GM12891 (cell line): Measurements from ENCODE around the gene CYBC1.

Experiments used
- DNase-seq: peaks from one replicate; pipeline ENCODE4 v3.0.0; 2011; ENCODE audit warnings: low spot score; ENCODE audit not compliant: insufficient read length
- FAIRE-seq: peaks from 2 replicates; lab custom pipeline; 2011; peaks lifted over from hg19 to GRCh38; lab: Jason Lieb, UNC
- PAX5 ChIP-seq: IDR thresholded peaks from 2 replicates; pipeline ENCODE4 v1.6.1; 2011; ENCODE audit warnings: low read length, moderate library complexity, mild to moderate bottlenecking; ENCODE audit not compliant: insufficient read depth, severe bottlenecking
- POLR2A ChIP-seq: IDR thresholded peaks from 2 replicates; pipeline ENCODE4 v1.6.1; 2011; ENCODE audit warnings: low read depth, low read length, control low read depth
- POLR2AphosphoS5 ChIP-seq: IDR thresholded peaks from 2 replicates; pipeline ENCODE4 v1.6.1; 2011; ENCODE audit warnings: low read depth, low read length, control low read depth
- POU2F2 ChIP-seq: IDR thresholded peaks from 2 replicates; pipeline ENCODE4 v1.6.1; 2011; ENCODE audit warnings: low read depth, mild to moderate bottlenecking, control low read depth, low read length, moderate library complexity
- SPI1 ChIP-seq: IDR thresholded peaks from 2 replicates; pipeline ENCODE4 v1.6.1; 2011; ENCODE audit warnings: low read depth, low read length, control low read depth
- TAF1 ChIP-seq: IDR thresholded peaks from 2 replicates; pipeline ENCODE4 v1.6.1; 2011; ENCODE audit warnings: low read depth, low read length, control low read depth

The CYBC1 gene

DNA sequence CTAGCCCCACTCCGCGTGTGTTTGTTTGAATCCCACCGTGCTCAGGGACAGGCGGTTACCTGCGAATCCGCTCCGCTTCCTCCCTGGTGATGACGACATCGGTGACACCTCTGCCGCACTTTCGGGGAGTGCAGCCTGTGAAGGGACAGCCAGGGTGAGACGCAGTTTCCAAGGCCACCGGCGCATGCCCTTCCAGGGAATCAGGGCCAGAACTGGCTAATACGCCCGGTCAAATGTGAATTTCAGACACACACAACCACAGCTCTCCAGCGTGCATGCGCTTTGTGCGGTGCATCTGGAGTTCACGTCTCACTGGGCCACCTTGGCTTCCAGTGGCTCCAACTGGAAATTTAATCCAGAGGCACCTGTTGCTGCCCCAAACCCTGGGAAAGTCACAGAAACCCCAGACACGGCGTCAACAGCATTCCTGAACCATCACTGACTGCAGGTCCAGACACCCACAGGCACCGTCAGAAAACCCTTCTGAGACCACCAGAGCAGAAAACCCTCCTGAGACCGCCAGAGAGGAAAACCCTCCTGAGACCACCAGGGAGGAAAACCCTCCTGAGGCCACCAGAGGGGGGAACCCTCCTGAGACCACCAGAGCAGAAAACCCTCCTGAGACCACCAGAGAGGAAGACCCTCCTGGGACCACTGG is 39.0 kb downstream of the CYBC1 start:
- FAIRE-seq (no peak), DNase-seq (no peak)
- TF ChIP-seq TAF1: no peak
- TF ChIP-seq PAX5: no peak
- TF ChIP-seq POLR2AphosphoS5: no peak
- TF ChIP-seq POLR2A: no peak
- no peak for TF ChIP-seq POU2F2
- TF ChIP-seq SPI1: no peak

DNA sequence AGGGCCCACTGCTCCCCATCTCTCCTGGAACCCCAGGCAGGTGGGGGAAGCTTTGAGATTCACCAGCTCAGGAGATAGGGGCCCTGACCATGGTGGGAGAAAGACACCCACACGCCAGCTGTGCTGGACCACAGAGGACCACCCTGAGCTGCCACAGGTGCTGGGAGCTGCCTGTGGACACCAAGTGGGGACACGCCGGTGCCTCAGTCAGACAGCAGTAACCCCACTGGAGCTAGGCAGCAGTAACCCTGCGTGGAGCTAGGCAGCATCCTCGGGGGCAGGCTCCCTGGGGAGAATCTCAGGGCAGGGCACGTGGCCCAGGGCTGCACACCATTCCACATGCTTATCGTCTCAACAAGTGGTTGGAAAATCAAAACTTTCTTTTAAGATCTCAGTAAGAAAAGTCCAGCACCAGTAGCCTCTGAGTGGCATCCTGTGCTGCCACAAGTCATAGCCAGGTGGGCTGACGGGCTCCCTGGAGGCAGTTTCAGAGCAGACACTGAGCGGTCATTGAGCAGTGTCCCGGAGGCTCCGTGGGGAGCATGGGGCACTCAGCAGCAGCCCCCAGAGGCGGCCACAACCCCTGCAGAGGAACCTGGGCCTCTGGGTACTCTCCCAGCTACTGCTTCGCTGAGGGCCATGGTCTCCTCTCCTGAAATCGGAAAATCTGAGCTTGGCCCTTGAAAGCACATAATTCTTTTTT is 40.4 kb downstream of the CYBC1 start:
- TF ChIP-seq TAF1: no peak
- TF ChIP-seq POU2F2: no peak
- no peak for TF ChIP-seq POLR2AphosphoS5
- no peak for TF ChIP-seq POLR2A
- TF ChIP-seq SPI1: no peak
- no peak for TF ChIP-seq PAX5
- DNase-seq (no peak), FAIRE-seq (no peak)

DNA sequence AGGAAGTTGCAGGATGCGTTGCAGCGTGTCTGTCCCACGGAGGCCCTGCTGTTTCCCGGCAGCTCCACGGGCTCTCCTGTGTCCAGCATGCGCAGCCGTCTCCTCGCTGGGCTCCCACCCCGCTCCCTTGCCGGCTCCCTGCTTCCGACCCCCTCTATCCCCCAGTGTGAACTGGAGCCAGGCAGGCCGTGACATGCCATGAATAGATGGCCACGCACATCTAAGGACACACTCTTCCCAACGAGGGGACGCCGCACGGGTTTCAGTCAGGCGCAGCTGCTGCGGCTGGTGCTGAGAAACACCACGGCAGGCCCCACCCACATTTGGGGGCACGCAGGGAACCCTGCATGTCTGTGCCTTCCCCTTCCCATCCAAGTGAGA is 41.6 kb downstream of the CYBC1 start:
- no peak for FAIRE-seq

DNA sequence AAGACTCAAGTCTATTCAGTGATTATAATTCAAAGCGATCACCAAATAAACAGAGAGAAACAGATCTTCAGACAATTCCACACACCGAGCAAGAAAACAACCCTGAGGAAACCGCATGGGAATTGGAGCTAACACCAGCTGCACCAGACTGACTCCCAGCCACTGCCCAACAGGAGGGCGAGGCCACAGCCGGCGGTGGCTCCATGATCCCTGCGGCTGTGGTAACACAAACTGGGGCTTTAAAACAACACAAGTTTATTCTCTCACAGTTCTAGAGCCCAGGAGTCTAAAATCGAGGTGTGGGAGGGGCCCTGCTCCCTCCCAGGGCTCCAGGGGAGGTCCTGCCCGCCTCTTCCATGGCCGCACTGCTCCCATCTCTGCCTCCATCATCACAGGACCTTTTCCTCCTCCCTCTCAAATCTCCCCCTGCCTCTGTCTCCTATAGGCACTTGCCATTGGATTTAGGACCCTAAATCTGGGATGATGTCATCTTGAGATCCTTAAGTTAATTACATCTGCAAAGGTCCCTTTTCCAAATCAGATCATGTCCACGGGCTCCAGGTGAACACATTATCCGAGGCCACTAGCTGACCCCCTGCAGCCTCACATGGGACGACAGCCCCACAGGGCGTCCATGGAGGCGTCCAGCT is 42.1 kb downstream of the CYBC1 start:
- no peak for TF ChIP-seq PAX5
- no peak for TF ChIP-seq POLR2AphosphoS5
- no peak for TF ChIP-seq POU2F2
- no peak for TF ChIP-seq SPI1
- TF ChIP-seq TAF1: no peak
- TF ChIP-seq POLR2A: no peak
- FAIRE-seq: no peak
- no peak for DNase-seq

More for the DNA sequence above, 41.6 kb downstream of the CYBC1 start:
- no peak for DNase-seq
- TF ChIP-seq POLR2A (no peak), TAF1 (no peak), SPI1 (no peak), POLR2AphosphoS5 (no peak), POU2F2 (no peak), PAX5 (no peak)

DNA sequence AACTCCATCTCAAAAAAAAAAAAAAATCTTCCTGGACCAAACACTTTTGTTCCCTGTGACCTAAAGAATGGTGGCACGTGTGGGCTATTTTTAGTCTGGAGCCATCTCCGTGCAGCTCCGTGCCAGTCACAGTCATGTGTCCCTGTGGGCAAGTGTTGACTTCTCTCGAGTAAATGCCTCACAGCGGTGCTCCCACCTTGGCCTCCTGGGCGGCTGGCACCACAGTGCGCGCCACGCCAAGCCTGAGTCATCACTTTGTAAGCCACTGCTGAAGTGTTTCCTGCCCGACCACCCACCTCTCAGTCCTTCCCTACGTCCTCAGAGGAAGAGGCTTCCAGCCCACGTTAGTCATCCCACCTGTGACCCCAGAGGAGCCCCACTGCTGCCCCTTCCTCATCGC is 43.3 kb downstream of the CYBC1 start:
- no peak for TF ChIP-seq PAX5
- no peak for TF ChIP-seq SPI1
- no peak for TF ChIP-seq POLR2AphosphoS5
- no peak for TF ChIP-seq TAF1
- no peak for TF ChIP-seq POLR2A
- no peak for TF ChIP-seq POU2F2
- no peak for DNase-seq

DNA sequence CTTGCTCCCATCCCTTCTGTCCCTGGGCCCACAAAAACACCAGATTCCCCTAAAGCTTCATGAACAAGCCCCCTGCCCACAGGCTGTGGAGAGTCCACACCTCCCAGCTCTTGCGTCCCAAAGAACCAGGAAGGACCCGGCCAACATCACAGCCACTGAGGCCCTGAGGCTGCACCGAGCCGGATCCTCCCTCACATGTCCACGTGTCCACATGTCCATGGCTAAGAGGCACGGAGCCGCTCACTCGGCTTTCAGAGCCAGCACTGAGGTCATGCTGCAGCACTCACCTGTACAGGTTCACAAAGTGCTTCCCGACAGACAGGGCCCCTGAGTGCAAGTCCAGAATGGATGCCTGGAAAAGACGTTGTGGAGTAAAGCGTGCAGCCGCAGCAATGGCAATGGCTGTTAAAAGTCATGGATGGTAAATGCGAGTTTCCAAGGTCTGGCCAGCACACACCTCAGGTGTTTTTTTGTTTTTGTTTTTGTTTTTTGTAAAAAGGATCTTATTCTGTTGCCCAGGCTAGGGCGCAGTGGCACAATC is 44.4 kb downstream of the CYBC1 start:
- DNase-seq (no peak), FAIRE-seq (no peak)
- TF ChIP-seq SPI1 (no peak), PAX5 (no peak)

More for the DNA sequence above, 43.3 kb downstream of the CYBC1 start:
- FAIRE-seq: no peak

DNA sequence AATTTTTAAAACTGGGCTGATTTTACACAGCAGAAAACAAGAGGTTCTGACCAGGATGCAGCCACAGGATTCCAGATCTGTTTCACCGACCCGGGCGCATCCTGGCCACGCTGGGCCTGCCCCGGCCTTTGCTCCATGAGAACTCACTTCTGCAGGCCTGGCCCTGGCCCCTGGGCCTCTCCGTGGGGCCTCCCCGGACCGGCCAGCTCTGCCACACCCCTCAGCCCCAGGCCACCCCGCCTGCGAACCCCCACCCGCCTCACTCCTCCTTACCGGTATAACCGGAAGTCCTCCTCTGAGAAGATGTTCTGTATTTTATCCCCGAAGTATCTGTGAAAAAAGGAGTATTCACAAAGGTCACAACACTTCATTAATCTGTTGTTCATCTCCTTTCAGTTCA is 45.5 kb downstream of the CYBC1 start:
- TF ChIP-seq POLR2AphosphoS5 (no peak), PAX5 (no peak), SPI1 (no peak), POU2F2 (no peak), POLR2A (no peak), TAF1 (no peak)
- FAIRE-seq: no peak
- DNase-seq: no peak

DNA sequence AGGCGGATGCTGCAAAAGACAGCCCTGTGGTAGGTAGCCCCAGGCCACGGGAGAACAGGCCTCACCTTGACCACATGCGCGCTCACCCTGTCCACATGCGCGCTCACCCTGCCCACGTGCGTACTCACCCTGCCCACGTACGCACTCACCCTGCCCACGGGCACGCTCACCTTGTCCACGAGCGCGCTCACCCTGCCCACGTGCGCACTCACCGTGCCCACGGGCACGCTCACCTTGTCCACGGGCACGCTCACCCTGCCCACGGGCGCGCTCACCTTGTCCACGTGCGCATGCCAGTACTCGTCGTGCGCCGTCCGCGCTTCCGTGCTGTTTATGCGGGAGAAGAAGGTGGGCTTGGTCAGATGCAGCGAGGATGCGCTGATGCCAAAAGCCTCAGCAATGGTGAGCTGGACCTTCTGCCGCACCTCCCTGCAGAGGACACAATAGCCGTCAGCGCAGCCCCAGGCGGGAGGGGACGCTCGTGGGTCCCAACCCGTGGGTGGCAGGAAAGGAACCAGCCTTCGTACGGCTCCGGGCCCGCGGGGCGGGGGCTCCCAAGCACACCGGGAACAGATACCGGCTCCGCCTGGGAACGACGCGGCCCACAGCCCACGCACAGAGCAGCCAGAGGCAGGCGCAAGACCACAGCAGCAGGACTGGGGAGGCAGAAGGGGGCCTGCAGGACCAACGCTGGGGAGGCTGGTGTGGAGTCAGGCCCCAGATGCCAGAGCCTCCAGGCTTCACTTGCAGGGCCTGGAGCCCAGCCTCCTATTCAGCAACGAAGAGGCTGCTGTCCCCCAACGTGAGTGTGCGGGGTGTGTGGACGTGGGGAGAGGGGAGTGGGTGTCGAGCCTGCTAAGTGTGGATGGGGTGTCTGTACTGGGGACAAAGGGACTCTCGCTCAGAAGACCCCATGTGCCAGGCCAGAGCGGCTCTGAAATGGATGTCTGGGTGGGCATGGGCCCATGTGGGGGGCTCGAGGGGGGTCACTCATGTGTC is 46.6 kb downstream of the CYBC1 start:
- peak; percentile 78 for FAIRE-seq
- no peak for DNase-seq

DNA sequence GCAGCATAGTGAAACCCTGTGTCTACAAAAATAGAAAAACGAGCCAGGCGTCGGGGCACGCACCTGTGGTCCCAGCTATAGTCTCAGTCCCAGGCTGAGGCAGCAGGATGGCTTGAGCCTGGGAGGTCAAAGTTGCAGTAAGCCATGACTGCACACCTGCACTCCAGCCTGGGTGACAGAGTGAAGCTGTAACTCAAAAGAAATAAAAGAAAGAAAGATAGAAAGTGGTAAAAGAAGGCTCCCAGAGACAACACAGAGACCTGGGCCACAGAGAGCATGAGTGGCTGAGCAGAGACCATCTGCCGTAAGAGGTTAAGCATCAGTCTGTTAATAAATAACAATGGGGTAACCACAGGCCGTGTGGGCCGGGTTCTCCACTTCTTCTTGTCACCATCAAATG is 47.7 kb downstream of the CYBC1 start:
- FAIRE-seq (peak; percentile 85), DNase-seq (no peak)
- TF ChIP-seq PAX5: no peak
- TF ChIP-seq TAF1: no peak
- TF ChIP-seq POU2F2: no peak
- TF ChIP-seq POLR2AphosphoS5: no peak
- no peak for TF ChIP-seq SPI1
- no peak for TF ChIP-seq POLR2A

More for the DNA sequence above, 46.6 kb downstream of the CYBC1 start:
- TF ChIP-seq POU2F2 (0 out of 2 replicates have a peak, but pooled peaks have one; percentile 22), POLR2A (no peak), POLR2AphosphoS5 (no peak), SPI1 (no peak)
